NOMO-1 (cell line): ENCODE results near the gene ZNF679.
"Not testable (repeated sequence)": the region's sequence is repeated elsewhere in the genome, so short reads cannot be mapped to it uniquely, and the experiment has no call there.

Experiments
- DNase-seq, 2 experiments: peaks; one replicate each; lab custom pipeline; 2025; ENCODE audit not compliant: unreplicated experiment in 2 of 2; lab: John Stamatoyannopoulos, UW

The ZNF679 gene

GRCh38 chr7:64228174-64228573, at the start of gene ZNF679:
Gene ZNF679 (plus strand): TSS chr7:64228474. CDS start chr7:64249118, 20,644 bp downstream.
- not testable (repeated sequence) for DNase-seq

GRCh38 chr7:64180989-64181388, 47.3 kb upstream of the ZNF679 start:
- DNase-seq, result no peak

GRCh38 chr7:64181586-64181985, 46.7 kb upstream of the ZNF679 start:
- no peak for DNase-seq

DNA sequence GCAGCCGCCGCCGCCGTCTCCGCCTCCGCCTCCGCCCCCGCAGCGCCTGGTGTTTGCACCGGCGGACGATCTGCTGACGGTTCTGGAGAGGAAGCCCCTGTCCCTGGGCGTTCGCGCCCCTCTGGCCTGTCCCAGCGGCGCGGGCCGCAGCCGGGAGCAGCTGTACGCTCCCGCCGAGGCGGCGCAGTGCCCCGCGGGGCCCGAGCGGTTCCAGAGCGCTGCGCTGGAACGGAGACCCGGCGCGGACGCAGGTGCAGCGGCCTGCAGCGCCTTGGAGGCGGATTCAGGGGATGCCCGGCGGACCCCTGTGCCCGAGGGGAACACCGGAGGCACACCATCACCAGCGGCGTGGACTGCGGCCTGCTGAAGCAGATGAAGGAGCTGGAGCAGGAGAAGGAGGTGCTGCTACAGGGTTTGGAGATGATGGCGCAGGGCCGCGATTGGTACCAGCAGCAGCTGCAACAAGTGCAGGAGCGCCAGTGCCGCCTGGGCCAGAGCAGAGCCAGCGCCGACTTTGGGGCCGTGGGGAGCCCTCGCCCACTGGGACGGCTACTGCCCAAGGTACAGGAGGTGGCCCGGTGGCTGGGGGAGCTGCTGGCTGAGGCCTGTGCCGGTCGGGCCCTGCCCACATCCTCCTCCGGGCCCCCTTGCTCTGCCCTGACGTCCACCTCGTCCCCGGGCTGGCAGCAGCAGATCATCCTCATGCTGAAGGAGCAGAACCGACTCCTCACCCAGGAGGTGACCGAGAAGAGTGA, 46.1 kb upstream of the ZNF679 start:
- DNase-seq, result no peak

GRCh38 chr7:64183126-64183742, 45.0 kb upstream of the ZNF679 start:
- DNase-seq, result no peak

DNA sequence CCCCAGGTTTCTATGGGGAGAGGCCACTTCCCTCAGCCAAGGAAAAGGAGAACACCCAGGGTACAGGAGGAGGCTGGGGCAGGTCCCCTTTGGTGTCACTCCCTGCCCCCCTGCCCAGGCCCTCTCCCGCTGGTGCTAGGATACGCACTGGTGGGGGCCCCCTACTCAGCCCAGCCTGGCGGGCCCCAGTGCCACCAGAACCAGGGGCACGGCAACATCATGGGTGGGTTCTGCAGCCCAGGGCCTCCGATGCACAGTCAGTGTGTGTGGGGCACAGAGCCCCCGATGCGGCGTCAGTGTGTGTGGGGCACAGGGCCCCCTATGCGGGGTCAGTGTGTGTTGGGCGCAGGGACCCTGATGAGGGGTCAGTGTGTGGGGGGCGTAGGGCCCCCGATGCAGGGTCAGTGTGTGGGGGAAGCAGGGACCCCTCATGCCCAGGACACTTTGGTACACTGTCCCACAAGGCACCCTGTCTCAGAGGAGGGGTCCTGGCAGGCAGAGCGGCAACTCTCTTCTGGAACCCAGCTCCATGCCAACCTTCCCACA, 44.4 kb upstream of the ZNF679 start:
- DNase-seq, result no peak

GRCh38 chr7:64184376-64184775, 43.9 kb upstream of the ZNF679 start:
- no peak for DNase-seq

DNA sequence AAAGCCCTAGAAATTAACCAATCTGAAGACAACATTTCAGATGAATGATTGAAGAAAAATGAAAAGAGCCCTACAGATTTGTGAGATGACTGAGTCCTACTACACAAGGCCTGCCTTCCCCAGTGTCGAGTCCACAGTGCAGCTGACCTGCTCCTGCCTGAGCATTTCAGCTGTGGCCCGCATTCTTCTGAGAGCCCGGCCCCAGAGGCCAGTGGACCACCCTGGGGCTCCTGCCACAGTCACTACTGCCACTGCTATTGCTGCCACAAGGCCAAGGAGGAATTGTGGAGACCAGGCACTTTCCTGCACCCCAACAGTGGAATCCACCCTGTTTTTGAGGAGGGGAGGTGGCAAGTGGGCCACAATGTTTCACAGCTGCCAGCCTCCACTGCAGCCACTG, 40.9 kb upstream of the ZNF679 start:
- no peak for DNase-seq

- DNase-seq, result no peak
Observed at GRCh38 chr7:64192148-64192704, 36.0 kb upstream of the ZNF679 start.

DNA sequence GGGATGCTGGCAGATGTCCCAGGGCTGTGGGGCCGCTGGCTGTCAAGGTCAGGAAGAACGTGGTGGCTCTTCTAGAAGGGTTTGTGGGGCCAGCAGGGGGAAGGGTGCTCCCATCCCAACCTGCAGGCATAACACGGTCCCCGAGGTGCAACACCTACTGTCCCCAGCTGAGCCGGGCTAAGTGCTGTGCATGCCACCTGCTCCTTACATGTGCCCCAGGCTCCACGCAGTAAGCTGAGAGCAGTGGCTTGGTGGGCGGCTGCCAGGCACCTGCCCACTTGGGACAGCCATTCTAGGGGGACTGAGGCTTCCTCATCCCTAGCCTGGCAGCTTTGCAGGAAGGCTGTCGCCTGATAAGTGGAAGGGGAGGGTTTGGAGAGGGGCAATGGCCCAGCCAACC, 35.5 kb upstream of the ZNF679 start:
- no peak for DNase-seq

DNA sequence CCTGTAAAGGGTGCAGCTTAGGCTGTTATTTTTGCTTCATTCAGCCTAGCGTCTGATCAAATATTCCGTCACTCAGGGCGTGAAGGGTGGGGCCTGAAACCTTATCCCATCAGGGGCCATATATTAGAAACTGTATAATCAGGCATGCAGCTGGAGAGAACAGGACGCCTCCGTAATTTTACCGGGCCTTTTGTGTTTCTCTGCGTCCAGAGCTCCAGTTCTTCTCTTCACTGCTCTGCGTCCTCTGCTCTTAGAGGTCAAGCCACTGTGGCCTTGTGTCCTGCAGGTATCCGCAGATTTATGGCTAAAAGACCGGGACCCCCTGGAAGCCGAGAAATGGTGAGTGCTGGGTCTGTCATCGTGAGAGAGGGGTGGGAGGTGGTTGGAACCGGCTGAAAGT, 21.4 kb upstream of the ZNF679 start, which contains the start of gene ZNF735:
Gene ZNF735 (plus strand): TSS at position 301 of the 400 bp plus-strand sequence. CDS start 0 bp downstream, at position 301.
- DNase-seq, result no peak

DNA sequence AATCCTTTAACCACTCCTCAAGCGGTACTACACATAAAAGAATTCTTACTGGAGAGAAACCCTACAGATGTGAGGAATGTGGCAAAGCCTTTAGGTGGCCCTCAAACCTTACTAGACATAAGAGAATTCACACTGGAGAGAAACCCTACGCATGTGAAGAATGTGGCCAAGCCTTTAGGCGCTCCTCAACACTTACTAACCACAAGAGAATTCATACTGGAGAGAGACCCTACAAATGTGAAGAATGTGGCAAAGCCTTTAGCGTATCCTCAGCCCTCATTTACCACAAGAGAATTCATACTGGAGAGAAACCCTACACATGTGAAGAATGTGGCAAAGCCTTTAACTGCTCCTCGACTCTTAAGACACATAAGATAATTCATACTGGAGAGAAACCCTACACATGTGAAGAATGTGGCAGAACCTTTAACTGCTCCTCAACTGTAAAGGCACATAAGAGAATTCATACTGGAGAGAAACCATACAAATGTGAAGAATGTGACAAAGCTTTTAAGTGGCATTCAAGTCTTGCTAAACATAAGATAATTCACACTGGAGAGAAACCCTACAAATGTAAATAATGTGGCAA, 8.5 kb upstream of the ZNF679 start:
- not testable (repeated sequence) for DNase-seq

GRCh38 chr7:64223366-64223765, 4.9 kb upstream of the ZNF679 start:
- DNase-seq, result no peak

DNA sequence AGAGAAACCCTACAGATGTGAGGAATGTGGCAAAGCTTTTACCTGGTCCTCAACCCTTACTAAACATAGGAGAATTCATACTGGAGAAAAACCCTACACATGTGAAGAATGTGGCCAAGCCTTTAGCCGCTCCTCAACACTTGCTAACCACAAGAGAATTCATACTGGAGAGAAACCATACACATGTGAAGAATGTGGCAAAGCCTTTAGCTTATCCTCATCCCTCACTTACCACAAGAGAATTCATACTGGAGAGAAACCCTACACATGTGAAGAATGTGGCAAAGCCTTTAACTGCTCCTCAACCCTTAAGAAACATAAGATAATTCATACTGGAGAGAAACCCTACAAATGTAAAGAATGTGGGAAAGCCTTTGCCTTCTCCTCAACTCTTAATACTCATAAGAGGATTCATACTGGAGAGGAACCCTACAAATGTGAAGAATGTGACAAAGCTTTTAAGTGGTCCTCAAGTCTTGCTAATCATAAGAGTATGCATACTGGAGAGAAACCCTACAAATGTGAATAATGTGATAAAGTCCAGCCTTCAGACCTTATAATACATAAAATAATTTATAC, 38.2 kb downstream of the ZNF679 start:
- no peak for DNase-seq

GRCh38 chr7:64277630-64278029, 49.4 kb downstream of the ZNF679 start:
- no peak for DNase-seq

- no peak for DNase-seq
Observed at GRCh38 chr7:64294701-64295420, 66.6 kb downstream of the ZNF679 start.

DNA sequence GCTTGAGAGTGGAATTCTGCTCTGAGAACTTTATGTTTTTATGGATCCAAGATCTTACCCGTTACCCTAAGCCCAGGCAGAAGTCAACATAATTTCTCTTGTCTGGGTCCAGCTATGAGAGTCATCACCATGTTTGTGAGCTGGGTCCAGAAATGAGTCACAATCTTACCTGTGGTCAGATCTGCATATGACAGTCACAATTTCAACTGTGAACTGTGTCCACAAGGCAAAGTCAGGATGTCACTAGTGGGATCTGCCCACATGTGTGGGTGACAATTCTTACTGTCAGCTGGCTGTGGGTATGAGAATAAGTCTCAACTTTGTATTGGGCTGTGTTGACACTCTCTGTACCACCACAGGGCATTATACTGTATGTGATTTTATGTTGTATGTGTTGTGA, 69.1 kb downstream of the ZNF679 start:
- not testable (repeated sequence) for DNase-seq

- no peak for DNase-seq
Observed at GRCh38 chr7:64300641-64301405, 72.5 kb downstream of the ZNF679 start.

GRCh38 chr7:64307254-64308015, 79.2 kb downstream of the ZNF679 start:
- peak; percentile 95 for DNase-seq
